Activated CD8-positive, alpha-beta memory T cell treated with anti-CD3 and anti-CD28 coated beads, Interleukin-2, amount 10 ng/mL, durations not matched to agents 7 days and 5 days (primary cell): ENCODE results near the gene ZFYVE28. TPM values are rescaled to one million over a fixed set of nuclear protein-coding genes. Genes with fewer than 3 reads are reported as not detected.

Source experiments
- ATAC-seq: fragments of 150-1000 bp; cut with Tn5 transposase; one replicate; pipeline ENCODE4 v1.10.0; 2021; ENCODE audit warnings: moderate library complexity
- CTCF ChIA-PET: fragments of 350-600 bp; sonication (Branson Sonifier 250); formaldehyde crosslinking; loops from one replicate; lab custom pipeline; 2021; ENCODE audit warnings: antibody characterized with exemption; lab: Charles Lee
- DNase-seq: peaks from one replicate; pipeline ENCODE4 v3.0.0-alpha.2; 2020
- H3K27ac Mint-ChIP-seq: one replicate; pipeline ENCODE4 v1.8.0; 2021; ENCODE audit warnings: mild to moderate bottlenecking, mixed read lengths
- H3K27me3 Mint-ChIP-seq: one replicate; pipeline ENCODE4 v1.8.0; 2021; ENCODE audit warnings: mixed read lengths
- H3K36me3 Mint-ChIP-seq: one replicate; pipeline ENCODE4 v1.8.0; 2021; ENCODE audit warnings: mild to moderate bottlenecking, mixed read lengths
- H3K4me1 Mint-ChIP-seq: one replicate; pipeline ENCODE4 v1.8.0; 2021; ENCODE audit warnings: mixed read lengths
- H3K4me3 Mint-ChIP-seq: one replicate; pipeline ENCODE4 v1.8.0; 2021; ENCODE audit warnings: mild to moderate bottlenecking, moderate library complexity, mixed read lengths
- H3K9me3 Mint-ChIP-seq: one replicate; pipeline ENCODE4 v1.8.0; 2022; ENCODE audit warnings: low read depth, mixed read lengths
- total RNA-seq, 2 experiments: library from RNA; stranded (reverse); gene quantifications; one replicate each; pipeline ENCODE4 v1.2.3, GENCODE V29; 2021

ZFYVE28 gene
- total RNA-seq, 2 experiments from 2014 or later: 12.5 to 30.3 TPM

GRCh38 chr4:2343476-2343875 lies 75.0 kb downstream of the ZFYVE28 start:
- Mint-ChIP-seq H3K4me3 (no peak overlapping the region), H3K27me3 (no peaks in the 10 kb centered on the region), H3K4me1 (peaks cover 4% of the 10 kb centered on the region), H3K36me3 (peaks cover 16% of the 10 kb centered on the region), H3K27ac (no peak overlapping the region), H3K9me3 (peaks cover 6% of the 10 kb centered on the region)
- DNase-seq: no peak
- CTCF ChIA-PET: no interaction called here
- ATAC-seq: no peak

- H3K4me1 Mint-ChIP-seq: peaks cover under 1% of the 10 kb centered on the region
- CTCF ChIA-PET: no interaction called here
- H3K4me3 Mint-ChIP-seq: no peak overlapping the region
- H3K36me3 Mint-ChIP-seq: peaks cover 12% of the 10 kb centered on the region
- no peak overlapping the region for H3K27ac Mint-ChIP-seq
- peak; percentile 31 for DNase-seq
- H3K9me3 Mint-ChIP-seq: peaks cover 6% of the 10 kb centered on the region
- no peaks in the 10 kb centered on the region for H3K27me3 Mint-ChIP-seq
- no peak for ATAC-seq
These were observed 76.4 kb downstream of the ZFYVE28 start for GRCh38 chr4:2341911-2342652.

- Mint-ChIP-seq H3K9me3 (peaks cover 3% of the 10 kb centered on the region), H3K4me1 (no peaks in the 10 kb centered on the region), H3K4me3 (no peak overlapping the region), H3K27ac (no peak overlapping the region), H3K36me3 (peaks cover 10% of the 10 kb centered on the region), H3K27me3 (no peaks in the 10 kb centered on the region)
- CTCF ChIA-PET: no interaction called here
- peak; percentile 36 for DNase-seq
- no peak for ATAC-seq
These were observed 77.1 kb downstream of the ZFYVE28 start for GRCh38 chr4:2341261-2341841.

- H3K4me1 Mint-ChIP-seq: no peaks in the 10 kb centered on the region
- ATAC-seq (no peak), DNase-seq (no peak)
- H3K27ac Mint-ChIP-seq: no peak overlapping the region
- peaks cover 8% of the 10 kb centered on the region for H3K36me3 Mint-ChIP-seq
- CTCF ChIA-PET: no interaction called here
- peaks cover 3% of the 10 kb centered on the region for H3K9me3 Mint-ChIP-seq
- H3K4me3 Mint-ChIP-seq: no peak overlapping the region
- no peaks in the 10 kb centered on the region for H3K27me3 Mint-ChIP-seq
These were observed 78.0 kb downstream of the ZFYVE28 start for GRCh38 chr4:2340272-2341061.

GRCh38 chr4:2339458-2340271 lies 78.8 kb downstream of the ZFYVE28 start:
- CTCF ChIA-PET: no interaction called here
- no peak for ATAC-seq
- Mint-ChIP-seq H3K4me1 (no peaks in the 10 kb centered on the region), H3K27ac (no peak overlapping the region), H3K9me3 (no peaks in the 10 kb centered on the region), H3K36me3 (peaks cover 4% of the 10 kb centered on the region), H3K27me3 (no peaks in the 10 kb centered on the region), H3K4me3 (no peak overlapping the region)
- DNase-seq: peak; percentile 38

- DNase-seq: no peak
- no peak overlapping the region for H3K4me3 Mint-ChIP-seq
- H3K27me3 Mint-ChIP-seq: no peaks in the 10 kb centered on the region
- no peaks in the 10 kb centered on the region for H3K9me3 Mint-ChIP-seq
- H3K36me3 Mint-ChIP-seq: peaks cover 3% of the 10 kb centered on the region
- no peaks in the 10 kb centered on the region for H3K4me1 Mint-ChIP-seq
- H3K27ac Mint-ChIP-seq: no peak overlapping the region
- CTCF ChIA-PET: no interaction called here
- ATAC-seq: no peak
These were observed 79.5 kb downstream of the ZFYVE28 start for GRCh38 chr4:2338754-2339457.

- Mint-ChIP-seq H3K9me3 (no peaks in the 10 kb centered on the region), H3K4me3 (no peak overlapping the region), H3K4me1 (peaks cover 2% of the 10 kb centered on the region), H3K27ac (no peak overlapping the region), H3K27me3 (no peaks in the 10 kb centered on the region), H3K36me3 (peaks cover 3% of the 10 kb centered on the region)
- ATAC-seq (no peak), DNase-seq (peak; percentile 35)
- CTCF ChIA-PET: interaction anchor here (1.4 kb wide), 1 partner anchor 117 kb away, joined by 3 read pairs; no protein-coding TSS in a partner anchor
These were observed 80.5 kb downstream of the ZFYVE28 start for GRCh38 chr4:2337896-2338295.

- CTCF ChIA-PET: interaction anchor here (1.4 kb wide), 1 partner anchor 117 kb away, joined by 3 read pairs; no protein-coding TSS in a partner anchor
- Mint-ChIP-seq H3K27ac (no peak overlapping the region), H3K9me3 (no peaks in the 10 kb centered on the region), H3K27me3 (no peaks in the 10 kb centered on the region), H3K4me3 (no peak overlapping the region), H3K36me3 (peaks cover 3% of the 10 kb centered on the region), H3K4me1 (peaks cover 2% of the 10 kb centered on the region)
- DNase-seq (peak; percentile 31), ATAC-seq (no peak)
These were observed 81.2 kb downstream of the ZFYVE28 start for GRCh38 chr4:2337131-2337723.

- Mint-ChIP-seq H3K4me1 (peaks cover 2% of the 10 kb centered on the region), H3K27me3 (no peaks in the 10 kb centered on the region), H3K27ac (peak overlapping the region; percentile 5), H3K9me3 (no peaks in the 10 kb centered on the region), H3K4me3 (no peak overlapping the region), H3K36me3 (peaks cover 3% of the 10 kb centered on the region)
- CTCF ChIA-PET: no interaction called here
- ATAC-seq: no peak
- no peak for DNase-seq
These were observed 81.8 kb downstream of the ZFYVE28 start for GRCh38 chr4:2336659-2337058.

- no peak overlapping the region for H3K27ac Mint-ChIP-seq
- H3K4me1 Mint-ChIP-seq: peaks cover 2% of the 10 kb centered on the region
- H3K9me3 Mint-ChIP-seq: no peaks in the 10 kb centered on the region
- no peak for ATAC-seq
- H3K4me3 Mint-ChIP-seq: no peak overlapping the region
- peak; percentile 37 for DNase-seq
- H3K36me3 Mint-ChIP-seq: peaks cover 3% of the 10 kb centered on the region
- H3K27me3 Mint-ChIP-seq: no peaks in the 10 kb centered on the region
- CTCF ChIA-PET: no interaction called here
These were observed 82.7 kb downstream of the ZFYVE28 start for GRCh38 chr4:2335729-2336101.

GRCh38 chr4:2334826-2335728 lies 83.4 kb downstream of the ZFYVE28 start:
- no peak overlapping the region for H3K27ac Mint-ChIP-seq
- ATAC-seq (no peak), DNase-seq (peak; percentile 33)
- no peaks in the 10 kb centered on the region for H3K9me3 Mint-ChIP-seq
- H3K4me3 Mint-ChIP-seq: no peak overlapping the region
- peaks cover 2% of the 10 kb centered on the region for H3K4me1 Mint-ChIP-seq
- peaks cover 5% of the 10 kb centered on the region for H3K36me3 Mint-ChIP-seq
- no peaks in the 10 kb centered on the region for H3K27me3 Mint-ChIP-seq
- CTCF ChIA-PET: interaction anchor here (0.6 kb wide), 1 partner anchor 253 kb away, joined by 3 read pairs; no protein-coding TSS in a partner anchor
